ENCODE results near the gene PACSIN2.
"Not testable (repeated sequence)": the region's sequence is repeated elsewhere in the genome, so short reads cannot be mapped to it uniquely, and the experiment has no call there.

Gene PACSIN2

DNA sequence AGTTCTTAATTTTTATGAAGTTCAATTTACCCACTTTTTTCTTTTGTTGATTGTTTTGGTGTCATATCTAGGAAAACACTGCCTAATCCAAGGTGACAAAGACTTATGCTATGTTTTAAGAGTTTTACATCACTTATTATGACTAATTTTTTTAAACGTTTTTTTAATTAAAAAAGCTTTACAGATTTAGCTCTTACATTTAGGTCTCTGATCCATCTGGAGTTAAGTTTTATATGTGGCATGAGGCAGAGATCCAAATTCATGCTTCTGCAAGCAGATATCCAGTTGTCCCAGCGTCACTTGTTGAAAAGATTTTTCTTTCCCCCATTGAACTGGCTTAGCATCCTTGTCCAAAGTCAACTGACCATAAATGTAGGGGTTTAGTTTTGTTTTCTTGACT lies 72.6 kb downstream of the PACSIN2 start:
- no peak for DNase-seq

DNA sequence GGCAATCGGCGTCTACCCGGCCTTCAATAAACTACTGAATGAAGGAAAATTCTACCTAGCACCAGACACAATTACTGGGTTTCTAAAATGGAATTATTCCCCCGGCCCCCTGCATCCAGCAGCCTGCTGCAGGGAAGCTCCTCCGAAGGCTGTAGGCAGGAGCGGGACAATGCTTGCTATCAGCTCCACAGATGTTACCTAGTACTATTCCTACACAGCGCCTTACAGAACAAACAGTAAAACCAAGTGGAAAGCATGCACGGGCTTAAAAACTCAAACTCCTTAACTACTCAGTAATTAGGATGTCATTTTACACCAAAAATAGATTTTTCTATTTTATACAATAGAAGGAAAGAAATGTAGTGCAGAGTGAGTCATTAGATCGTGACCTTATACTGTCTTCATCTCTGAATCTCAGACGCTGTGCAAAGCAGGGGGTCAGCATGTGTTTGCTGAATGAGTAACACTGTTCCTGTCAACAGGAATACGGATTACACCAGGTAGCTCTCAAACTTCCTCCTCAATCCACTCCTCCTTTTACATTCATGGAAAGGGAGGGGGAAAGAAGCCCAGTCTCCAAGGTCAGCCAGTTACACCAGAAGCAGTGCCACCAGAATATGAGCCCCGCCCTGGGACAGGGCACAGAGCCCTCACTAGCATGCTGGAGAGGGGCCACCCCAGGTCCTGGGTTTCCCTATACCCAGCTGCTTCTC lies 74.9 kb downstream of the PACSIN2 start:
- no peak for DNase-seq

DNA sequence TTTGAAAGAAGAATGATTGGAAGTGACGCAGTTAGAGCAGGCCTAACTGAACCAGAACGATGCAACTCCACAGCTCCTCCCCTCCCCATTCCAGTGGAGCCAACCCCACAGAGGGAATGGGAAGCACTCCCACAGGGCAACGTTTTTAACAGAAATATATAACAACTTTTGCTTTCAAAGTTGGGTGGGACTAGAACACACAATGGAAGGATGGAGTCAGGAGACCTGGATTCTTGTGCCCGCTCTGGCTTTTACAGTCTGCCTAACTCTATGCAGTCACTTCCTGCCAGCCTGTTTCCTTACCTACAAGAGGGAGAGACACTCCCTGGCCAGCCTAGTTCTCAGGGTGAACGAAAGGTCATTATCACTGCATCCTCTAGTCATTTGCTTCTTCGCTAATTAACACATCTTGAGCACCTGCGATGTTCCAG lies 75.5 kb downstream of the PACSIN2 start:
- no peak for DNase-seq

DNA sequence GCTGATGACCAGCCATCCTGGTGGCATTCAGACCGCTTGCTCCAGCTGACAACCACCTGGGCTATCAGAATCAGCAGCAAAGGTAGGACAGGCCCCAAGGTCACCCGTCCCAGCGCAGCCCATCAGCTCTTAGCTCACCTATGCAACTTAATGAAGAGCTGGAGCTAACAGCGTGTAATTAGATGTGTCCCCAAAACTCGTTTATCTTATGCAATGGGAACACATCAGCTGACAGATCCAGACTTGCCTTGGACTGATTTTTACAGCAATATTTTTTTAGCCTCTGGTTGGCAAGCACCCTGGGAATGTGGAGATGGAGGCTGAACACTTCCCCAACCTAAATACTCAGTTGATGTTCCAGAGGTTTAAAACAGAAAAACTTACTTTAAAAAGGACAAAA lies 76.0 kb downstream of the PACSIN2 start:
- DNase-seq = no peak

DNA sequence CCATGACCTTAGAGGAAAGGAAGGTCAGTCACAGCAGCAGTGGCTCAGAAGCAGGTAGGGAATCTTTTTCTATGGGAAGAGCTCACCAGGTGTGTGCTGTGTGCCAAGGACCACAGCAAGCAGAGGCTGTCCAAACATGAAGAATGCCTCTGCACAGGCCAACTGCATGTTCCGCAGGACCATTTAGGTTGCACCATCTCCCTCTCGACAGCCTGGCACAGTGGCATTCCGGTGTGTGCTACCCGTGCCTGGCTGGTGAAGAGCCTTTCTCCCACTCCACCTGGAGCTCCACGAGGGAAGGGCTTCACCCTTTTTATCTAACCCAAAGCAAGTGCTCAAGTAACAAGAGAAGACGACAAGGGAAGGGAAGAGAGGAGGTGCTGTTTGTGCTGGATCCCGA lies 76.5 kb downstream of the PACSIN2 start:
- DNase-seq = no peak

DNA sequence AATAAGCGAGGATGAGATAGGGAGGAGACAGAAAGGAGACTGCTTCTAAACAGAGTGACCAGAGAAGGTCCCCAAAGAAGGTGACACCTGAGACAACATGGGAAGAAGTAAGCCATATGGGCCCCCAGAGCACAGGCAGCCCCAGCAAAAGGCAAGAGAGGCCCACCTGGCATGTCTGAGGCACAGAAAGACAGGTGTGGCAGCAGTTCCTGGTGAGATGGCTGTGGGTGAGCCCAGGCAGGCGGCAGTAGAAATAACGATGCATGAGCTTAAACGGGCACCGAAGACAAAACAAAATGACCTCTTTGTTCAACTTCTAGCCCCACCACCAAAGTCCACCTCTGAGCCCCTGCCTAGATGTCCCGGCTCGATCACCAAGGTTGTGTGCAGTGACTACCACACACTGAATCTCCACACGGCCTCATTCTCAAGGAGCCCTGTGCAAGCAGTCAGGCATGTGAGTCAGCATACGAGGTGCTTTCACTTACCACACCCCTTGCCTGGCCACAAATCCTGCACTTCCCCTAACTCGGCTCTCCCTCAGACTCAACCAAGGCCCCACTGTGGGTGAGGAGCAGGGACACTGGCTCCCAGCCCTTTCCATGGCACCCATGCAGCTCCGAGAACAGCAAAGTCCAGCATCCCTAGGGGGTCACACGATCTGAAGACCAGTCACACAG lies 77.6 kb downstream of the PACSIN2 start:
- DNase-seq = no peak

DNA sequence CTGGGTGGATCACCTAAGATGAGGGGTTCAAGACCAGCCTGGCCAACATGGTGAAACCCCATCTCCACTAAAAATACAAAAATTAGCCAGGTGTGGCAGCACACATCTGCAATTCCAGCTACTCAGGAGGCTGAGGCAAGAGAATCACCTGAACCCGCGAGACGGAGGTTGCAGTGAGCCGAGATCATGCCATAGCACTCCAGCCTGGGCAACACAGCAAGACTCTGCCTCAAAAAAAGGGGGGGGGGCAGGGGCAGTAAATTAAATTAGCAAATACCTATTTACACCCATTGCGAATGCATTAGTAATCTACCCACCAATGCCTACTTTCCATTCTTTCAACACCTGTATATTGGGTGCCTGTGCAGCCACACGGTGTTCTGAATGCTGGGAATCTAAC lies 78.3 kb downstream of the PACSIN2 start:
- not testable (repeated sequence) for DNase-seq

DNA sequence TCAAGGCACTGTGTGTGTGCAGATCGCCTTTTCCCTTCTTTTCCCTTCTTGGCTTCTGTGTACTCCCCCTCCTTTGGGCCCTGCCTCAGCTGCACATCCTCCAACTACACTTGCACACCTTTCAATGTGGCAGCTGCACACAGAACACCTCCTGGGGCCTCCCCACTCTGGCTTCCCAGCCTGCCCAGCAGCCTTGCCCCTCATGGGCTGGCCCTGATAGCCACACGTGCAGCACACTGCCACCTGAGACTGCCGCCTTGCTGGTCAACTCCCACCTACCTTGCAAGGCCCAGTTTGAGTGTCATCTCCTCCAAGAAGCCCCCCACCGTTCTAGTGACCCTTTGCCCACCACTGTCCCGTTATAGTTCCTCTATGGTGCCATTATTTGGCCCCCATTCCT lies 80.6 kb downstream of the PACSIN2 start:
- DNase-seq = no peak

DNA sequence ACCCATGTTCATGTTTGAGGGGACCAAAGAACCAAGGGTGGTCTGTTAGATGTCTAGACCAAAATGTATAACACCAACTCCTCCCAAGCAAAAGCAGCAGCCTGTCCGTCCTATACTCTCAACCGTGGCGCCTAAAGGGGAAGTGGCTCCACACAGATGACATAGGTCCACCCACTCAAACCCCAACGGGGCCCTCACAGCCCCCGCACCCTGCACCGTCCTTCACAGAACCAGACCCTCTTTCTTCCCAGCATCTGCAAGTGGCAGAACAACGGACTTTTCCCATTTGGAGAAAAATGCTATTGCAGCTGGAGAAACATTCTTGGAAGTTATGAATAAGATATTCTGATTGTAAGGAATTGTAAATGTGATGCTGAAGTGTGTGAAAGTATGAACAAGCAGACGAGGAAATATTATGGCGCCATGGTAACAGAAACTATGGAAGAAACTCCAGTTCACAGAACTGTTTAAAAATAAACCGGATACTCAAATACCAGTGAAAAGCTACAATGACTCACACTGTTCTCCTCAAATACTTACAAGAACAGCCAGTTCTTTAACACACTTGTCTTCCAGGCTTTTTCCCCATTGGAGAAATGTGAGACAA lies 81.4 kb downstream of the PACSIN2 start:
- no peak for DNase-seq

DNA sequence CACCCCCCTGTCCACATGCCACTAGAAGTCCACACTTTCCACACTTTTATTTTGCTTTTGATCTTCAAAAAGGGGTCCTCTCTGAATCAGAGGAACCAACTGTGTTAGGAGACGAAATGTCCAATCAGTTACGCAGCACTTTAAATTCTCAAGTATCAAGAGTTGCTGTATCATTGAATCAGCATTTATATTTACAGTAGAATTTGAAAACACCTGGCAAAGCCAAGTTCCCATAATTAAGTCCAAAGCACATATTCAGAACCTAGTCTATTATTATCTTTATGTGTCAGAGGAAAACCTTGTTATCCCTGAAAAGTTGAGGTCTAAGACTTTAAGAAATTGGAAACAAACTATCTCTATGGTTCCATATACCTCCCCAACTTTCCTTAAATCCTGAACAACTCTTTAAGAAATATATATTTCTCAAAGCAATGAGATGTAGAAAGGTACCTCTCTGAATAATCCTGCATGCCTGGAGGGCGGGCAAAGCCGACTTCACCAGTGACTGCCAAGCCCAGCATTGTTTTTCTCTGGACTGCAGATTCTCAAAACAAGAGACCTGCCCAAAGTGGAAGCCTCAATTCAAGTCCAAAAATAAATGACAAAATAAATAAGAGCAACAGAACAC lies 82.0 kb downstream of the PACSIN2 start:
- no peak for DNase-seq

DNA sequence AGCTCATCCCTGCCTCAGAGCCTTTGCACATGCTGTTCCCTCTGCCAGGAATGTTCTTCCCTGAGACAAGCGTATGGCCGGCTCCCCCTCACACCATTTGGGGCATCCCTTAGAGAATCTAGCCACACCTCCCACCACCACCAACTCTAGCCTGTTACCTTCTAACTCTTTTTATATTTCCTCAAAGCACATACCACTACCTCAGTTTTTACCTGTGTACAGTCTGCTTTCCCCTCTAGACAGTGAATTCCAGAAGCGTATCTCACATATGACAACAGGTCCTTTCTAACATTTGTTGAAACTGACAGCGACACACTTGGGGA lies 82.8 kb downstream of the PACSIN2 start:
- DNase-seq = no peak

DNA sequence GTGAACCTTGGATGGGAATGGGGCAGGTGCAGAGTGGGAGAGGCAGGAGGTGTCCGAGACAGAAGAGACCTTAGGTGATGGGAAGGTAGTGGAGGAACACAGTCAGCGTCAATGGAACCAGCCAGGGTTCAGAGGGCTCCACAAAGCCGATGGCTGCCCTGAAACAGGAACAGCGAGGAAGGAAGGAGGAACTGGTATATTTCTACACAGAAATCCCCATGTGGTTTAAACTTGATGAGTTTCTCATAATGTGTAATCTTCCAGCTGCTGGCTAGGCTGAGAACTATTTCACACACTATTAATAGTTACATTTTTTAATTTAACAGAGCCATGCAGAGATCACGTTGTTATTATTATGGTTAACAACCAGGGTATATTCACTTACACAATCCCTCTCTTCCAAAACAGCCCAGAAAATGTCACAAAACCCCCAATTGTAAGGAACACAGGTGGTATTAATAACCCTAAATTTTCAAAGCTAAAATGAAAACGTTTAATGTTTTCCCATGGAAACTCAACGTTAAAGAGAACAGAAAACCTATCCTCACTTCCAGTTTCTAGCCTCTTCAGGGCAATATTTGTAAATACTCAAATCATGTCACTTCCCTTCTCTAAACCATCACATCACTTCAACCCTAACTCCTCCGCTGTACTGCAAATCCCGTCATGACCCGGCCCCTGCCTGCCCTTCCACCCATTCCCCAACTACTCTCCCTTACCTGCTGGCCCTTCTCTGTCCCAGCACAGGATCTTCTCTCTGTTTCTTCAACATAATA lies 83.3 kb downstream of the PACSIN2 start:
- DNase-seq = no peak

DNA sequence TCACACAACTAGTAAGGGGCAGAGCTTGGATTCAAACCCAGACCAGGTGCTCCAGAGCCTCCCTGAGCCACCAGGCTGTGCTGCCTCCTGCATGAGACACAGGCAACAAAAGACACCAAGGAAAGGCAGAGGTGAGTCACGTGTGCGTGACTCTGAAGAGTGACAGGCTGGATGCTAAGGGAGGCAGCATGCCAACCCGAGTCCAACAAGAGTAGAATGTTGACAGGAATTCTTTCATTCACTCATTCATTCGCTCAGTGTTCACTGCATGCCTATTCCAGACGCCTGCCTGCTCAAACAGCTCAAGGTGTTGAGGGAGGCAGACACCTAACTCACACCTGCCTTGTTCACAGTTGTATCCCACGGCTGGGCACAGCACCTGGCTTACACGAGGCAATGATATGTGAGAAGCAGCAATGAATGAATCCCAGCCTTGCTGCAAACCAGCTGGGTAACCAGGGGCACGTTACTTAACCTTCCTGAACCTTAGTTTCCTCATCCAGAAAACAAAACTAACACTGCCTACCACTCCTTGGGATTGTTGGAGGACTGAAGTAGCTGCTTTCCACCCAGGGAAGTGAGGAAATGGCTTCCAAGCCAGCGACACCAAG lies 84.0 kb downstream of the PACSIN2 start:
- DNase-seq = no peak

DNA sequence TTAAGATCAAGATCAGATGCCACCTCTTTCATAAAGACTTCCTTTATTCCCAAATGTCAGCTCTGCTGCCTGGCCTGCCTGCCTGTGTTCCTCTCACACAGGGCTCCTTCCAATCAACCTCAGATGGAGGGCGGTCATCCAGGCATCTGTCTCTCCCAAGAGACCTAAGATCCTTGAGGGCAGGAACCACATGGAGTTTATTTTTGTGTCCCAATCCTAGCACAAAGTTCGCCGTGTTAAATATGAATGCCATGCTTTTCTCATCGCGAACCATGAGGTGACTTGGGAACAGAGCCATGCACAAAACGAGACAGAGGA lies 85.2 kb downstream of the PACSIN2 start:
- DNase-seq = no peak

DNA sequence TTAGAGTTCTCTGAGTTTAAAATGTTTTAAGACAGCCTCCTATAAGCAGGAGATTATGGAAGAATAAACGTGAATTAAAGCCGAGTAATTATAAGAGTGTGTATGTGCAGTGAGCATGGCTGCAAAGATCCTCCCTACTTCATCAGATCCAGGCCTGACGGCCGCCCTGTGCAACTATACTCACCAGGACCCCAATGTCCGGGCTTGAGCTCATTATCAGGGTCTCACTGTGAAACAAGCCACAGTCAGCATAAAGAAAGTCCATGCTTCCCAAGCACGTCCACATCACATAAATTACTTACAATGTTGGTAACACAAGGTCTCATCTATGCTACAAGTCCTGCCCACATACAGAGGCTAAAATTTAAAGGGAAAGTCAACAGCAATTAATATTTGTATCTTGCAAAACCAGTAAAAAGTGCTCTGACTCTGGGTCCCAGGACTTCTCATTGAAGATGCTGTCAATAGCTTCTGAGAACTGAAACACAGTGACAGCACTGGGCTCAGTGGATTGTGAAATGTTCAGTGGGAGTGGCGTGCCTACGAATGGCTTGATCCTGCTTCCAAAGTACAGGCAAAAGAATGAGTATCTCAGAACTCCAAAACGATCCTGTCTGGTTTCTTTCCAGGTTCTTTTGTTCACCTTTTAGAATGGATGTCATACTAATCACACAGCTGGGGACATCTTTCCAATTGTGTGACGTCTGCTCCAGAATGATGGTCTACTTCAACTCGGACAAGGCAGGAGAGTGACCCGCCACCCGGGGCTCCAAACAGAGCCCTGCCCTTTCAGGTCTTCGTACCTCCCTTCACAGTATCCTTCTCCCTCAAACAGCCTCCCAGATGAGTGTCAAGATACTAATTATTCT lies 85.7 kb downstream of the PACSIN2 start:
- no peak for DNase-seq

DNA sequence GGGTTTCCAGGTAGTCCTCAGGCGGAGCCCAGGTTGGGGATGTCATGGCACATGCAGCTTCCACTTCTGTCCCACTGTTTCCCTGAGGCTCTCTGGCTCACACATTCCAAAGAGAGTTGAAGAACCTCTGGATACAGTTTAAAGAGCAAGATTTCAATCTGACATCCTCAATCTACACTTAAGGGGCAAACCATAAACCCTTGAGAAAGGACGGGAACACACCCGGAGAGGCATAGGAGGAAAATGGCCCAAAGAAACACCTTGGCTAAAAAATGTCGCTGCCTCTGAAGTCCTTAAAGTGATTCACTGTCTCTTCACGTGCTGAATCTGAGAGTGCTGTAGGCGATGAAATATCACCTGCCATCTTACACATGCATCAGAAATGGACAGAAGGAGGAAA lies 87.0 kb downstream of the PACSIN2 start:
- DNase-seq = no peak

DNA sequence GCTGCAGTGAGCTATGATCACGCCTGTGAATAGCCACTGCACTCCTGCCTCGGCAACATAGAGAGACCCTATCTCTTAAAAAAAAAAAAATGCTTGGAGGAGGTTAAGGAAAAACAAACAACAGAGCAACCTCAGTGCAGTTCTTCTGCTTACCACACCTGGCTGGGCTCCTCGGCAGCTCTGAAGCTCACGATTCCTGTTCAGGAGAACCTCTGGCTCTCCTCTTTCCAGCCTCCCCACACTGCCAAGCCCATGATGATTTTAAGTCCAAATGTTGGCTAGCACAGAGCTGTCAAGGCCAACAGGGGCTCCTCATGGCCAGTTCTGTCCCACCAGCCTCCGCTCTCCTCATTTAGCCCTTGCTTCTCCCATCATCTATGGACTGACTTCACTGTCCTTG lies 88.2 kb downstream of the PACSIN2 start:
- DNase-seq = no peak

DNA sequence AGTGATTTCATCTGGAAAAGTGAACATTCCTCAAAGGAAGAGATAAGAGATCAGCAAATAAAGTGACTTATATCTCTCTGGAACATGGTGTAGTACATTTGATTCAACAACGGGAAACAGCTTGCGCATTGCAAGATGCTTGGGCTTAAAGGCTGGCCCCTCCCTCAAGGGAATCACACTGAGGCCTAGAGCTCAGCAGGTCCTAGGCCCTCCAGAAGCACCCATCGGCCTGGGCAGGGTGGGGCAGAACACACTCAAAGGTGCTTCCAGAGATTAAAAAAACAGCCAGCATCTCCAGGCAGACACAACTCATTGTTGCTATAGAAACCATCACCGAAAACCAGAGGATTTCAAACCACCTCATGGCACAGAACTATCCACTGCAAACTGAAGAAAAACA lies 88.8 kb downstream of the PACSIN2 start:
- no peak for DNase-seq

DNA sequence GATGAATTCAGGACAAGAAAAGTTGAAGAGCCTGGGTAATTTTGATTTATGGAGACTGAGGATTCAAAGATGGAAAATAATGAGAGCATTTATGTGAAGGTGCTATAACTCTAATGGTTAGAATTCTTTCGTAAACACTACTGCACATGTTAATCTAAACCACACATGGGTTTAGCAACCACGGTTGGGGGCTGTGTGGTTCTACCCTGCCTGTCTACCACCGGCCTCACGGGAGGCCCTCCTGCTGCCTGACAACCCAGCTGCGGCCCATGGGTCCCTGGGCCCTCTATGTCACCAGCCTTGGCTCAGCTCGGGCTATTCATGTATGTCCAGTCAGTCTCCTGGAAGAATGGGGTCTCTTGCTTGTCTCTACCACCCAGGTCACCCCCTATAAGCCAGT lies 89.4 kb downstream of the PACSIN2 start:
- DNase-seq = no peak

DNA sequence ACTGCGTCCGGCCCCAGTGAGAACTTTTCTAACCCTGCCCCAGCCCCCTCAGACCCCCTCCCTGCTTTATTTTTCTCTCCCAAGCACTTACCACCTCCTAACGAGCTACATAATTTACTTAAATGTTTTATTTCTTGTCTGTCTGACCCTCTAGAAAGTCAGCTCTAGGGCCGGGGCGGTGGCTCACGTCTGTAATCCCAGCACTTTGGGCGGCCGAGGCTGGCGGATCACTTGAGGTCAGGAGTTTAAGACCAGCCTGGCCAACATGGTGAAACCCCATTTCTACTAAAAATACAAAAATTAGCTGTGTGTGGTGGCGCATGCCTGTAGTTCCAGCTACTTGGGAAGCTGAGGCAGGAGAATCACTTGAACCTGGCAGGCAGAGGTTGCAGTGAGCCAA lies 89.9 kb downstream of the PACSIN2 start:
- DNase-seq = not testable (repeated sequence)

DNA sequence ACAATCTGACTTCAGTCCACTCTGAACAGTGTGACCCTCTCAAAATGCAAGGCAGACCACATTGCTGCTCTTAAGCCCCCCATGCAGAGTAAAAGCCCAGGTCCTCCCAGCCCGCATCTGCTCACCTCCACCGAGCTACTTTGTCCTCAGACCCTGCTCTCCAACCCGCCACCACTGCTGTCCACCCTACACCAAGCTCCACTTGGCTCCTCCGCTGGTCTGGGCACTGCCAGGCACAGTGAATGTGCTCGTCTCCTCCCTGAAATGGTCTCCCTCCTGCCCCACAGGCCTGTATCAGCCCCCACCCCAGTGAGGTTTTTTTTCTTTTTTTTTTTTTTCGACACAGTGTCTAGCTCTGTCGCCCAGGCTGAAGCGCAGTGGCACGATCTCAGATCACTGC lies 90.5 kb downstream of the PACSIN2 start:
- DNase-seq = no peak
